Smooth muscle cell (in vitro differentiated cells): ENCODE data around the gene SOCS7. TPM values are rescaled to one million over a fixed set of nuclear protein-coding genes. Genes with fewer than 3 reads are reported as not detected.
A peak's percentile ranks its signal among the peaks of the same experiment; 100 is the strongest.

ENCODE experiments used
- DNase-seq: peaks from one replicate; lab custom pipeline; 2025; ENCODE audit not compliant: unreplicated experiment; lab: John Stamatoyannopoulos, UW
- H2AFZ ChIP-seq: fragments of 200-600 bp; sonication (generic); 2 replicates; pipeline ENCODE4 v1.6.0; 2016; ENCODE audit warnings: antibody characterized with exemption, low read depth, mild to moderate bottlenecking
- H3F3A ChIP-seq: fragments of 200-600 bp; sonication (generic); 2 replicates; pipeline ENCODE4 v1.6.0; 2017; ENCODE audit warnings: antibody characterized with exemption, low read depth
- H3K27ac ChIP-seq: fragments of 200-600 bp; sonication (generic); 2 replicates; pipeline ENCODE4 v1.5.1; 2016; ENCODE audit warnings: low read depth, mild to moderate bottlenecking
- H3K27me3 ChIP-seq: fragments of 200-600 bp; sonication (generic); 2 replicates; pipeline ENCODE4 v1.6.1; 2016; ENCODE audit warnings: low read depth, mild to moderate bottlenecking
- H3K36me3 ChIP-seq: fragments of 200-600 bp; sonication (generic); 2 replicates; pipeline ENCODE4 v1.5.1; 2016; ENCODE audit warnings: low read depth
- H3K4me1 ChIP-seq: fragments of 200-600 bp; sonication (generic); 2 replicates; pipeline ENCODE4 v1.5.1; 2016; ENCODE audit warnings: low read depth
- H3K4me2 ChIP-seq: fragments of 200-600 bp; sonication (generic); 2 replicates; pipeline ENCODE4 v1.6.0; 2016; ENCODE audit warnings: mild to moderate bottlenecking
- H3K4me3 ChIP-seq: fragments of 200-600 bp; sonication (generic); 2 replicates; pipeline ENCODE4 v1.5.1; 2016; ENCODE audit warnings: mild to moderate bottlenecking
- H3K79me2 ChIP-seq: fragments of 200-600 bp; sonication (generic); 2 replicates; pipeline ENCODE4 v1.6.0; 2016; ENCODE audit warnings: low read depth, mild to moderate bottlenecking
- H3K9ac ChIP-seq: fragments of 200-600 bp; sonication (generic); 2 replicates; pipeline ENCODE4 v1.6.0; 2016; ENCODE audit warnings: low read depth
- H3K9me3 ChIP-seq: fragments of 200-600 bp; sonication (generic); replicated peaks from 2 replicates; pipeline ENCODE4 v1.5.1; 2016; ENCODE audit warnings: low read depth
- H4K20me1 ChIP-seq: fragments of 200-600 bp; sonication (generic); 2 replicates; pipeline ENCODE4 v1.6.0; 2016; ENCODE audit warnings: low read depth
- CTCF ChIP-seq: fragments of 200-600 bp; sonication (generic); IDR thresholded peaks from 2 replicates; pipeline ENCODE4 v1.5.1; 2017; ENCODE audit warnings: borderline replicate concordance, mild to moderate bottlenecking, antibody characterized with exemption; ENCODE audit not compliant: insufficient read depth, poor library complexity, severe bottlenecking
- WGBS: methylation state at CpG from one replicate; pipeline ENCODE4 v1.1.7; 2016; ENCODE audit warnings: low lambda C conversion rate; 5-methylcytosine and 5-hydroxymethylcytosine counted together
- polyA plus RNA-seq: library from polyadenylated mRNA; unstranded; fragments of >200 nt; fragmentation: Nextera tagmentation; extraction: Ambion mirVana; gene quantifications from 2 replicates; pipeline ENCODE4 v1.2.1, GENCODE V29; 2016
- total RNA-seq: library from RNA; depleted of rRNA; stranded (reverse); fragments of >200 nt; gene quantifications from 2 replicates; pipeline ENCODE4 v1.2.3, GENCODE V29; 2014

SOCS7 gene
- total and polyA plus RNA-seq, 2 experiments from 2014 or later, result 0.89 to 6.2 TPM

DNA sequence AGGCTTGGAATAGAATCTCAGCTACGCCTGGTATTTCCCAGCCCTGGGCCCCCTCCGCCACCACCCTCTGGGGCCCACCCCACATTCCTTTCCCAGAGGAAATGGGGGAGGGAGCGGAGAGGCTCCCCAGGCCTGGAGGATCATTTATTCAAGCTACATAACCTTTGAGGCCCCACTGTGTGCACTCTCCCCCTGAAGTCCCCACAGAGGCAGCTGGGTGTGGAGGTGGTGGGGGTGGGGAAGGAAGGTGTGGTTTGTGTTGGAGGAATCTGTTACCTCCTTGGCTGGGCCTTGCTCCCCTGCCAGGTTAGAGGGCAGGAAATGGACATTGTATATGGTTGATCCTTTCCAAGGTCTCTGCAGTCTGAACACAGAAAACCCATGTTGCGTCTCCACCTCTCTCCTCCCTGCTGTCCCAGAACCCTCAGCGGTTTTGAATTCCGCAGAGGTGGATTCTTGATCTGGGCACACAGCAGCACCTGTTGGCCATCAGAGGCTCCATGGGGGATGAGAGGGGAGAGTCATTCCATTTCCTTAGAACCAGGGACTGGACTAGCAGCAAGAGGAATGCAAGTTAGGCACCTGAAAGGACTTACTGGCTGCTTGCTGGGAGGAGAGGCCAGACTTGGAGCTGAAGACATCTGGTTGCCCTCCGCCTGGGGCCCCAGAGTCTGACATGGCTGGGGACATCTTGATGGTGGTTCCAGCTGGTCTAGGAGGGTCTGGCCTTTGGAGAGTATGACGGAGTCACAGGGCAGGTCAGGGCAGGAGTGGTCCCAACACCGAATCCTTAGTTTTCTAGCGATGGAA lies 99.6 kb downstream of the SOCS7 start:
- Histone ChIP-seq H3K4me1 (peaks cover 63% of the 10 kb centered on the region), H4K20me1 (peaks cover 89% of the 10 kb centered on the region), H3K4me2 (peak overlapping the region; percentile 86), H3K9ac (peak overlapping the region; percentile 30), H3K27me3 (no peaks in the 10 kb centered on the region), H2AFZ (no peak overlapping the region), H3K9me3 (no peaks in the 10 kb centered on the region), H3F3A (peaks cover 42% of the 10 kb centered on the region), H3K27ac (peak overlapping the region; percentile 91), H3K36me3 (no peaks in the 10 kb centered on the region), H3K79me2 (peaks cover 18% of the 10 kb centered on the region), H3K4me3 (peak overlapping the region; percentile 30)
- no peak for DNase-seq
- WGBS, result 9% methylated on average over 8 of the region's 10 CpGs
- no peak for TF ChIP-seq CTCF

GRCh38 chr17:38451840-38452529 lies 100.3 kb downstream of the SOCS7 start:
- 29% methylated on average over 4 of the region's 18 CpGs for WGBS
- peak overlapping the region; percentile 86 for H3K4me2 ChIP-seq
- H4K20me1 ChIP-seq, result peaks cover 89% of the 10 kb centered on the region
- H3K27ac ChIP-seq, result peak overlapping the region; percentile 91
- no peaks in the 10 kb centered on the region for H3K27me3 ChIP-seq
- no peaks in the 10 kb centered on the region for H3K9me3 ChIP-seq
- no peaks in the 10 kb centered on the region for H3K36me3 ChIP-seq
- no peak overlapping the region for H2AFZ ChIP-seq
- peak overlapping the region; percentile 30 for H3K9ac ChIP-seq
- peak; percentile 49 for DNase-seq
- H3K79me2 ChIP-seq, result peaks cover 24% of the 10 kb centered on the region
- peaks cover 42% of the 10 kb centered on the region for H3F3A ChIP-seq
- peak overlapping the region; percentile 30 for H3K4me3 ChIP-seq
- H3K4me1 ChIP-seq, result peaks cover 64% of the 10 kb centered on the region
- TF ChIP-seq CTCF, result no peak

DNA sequence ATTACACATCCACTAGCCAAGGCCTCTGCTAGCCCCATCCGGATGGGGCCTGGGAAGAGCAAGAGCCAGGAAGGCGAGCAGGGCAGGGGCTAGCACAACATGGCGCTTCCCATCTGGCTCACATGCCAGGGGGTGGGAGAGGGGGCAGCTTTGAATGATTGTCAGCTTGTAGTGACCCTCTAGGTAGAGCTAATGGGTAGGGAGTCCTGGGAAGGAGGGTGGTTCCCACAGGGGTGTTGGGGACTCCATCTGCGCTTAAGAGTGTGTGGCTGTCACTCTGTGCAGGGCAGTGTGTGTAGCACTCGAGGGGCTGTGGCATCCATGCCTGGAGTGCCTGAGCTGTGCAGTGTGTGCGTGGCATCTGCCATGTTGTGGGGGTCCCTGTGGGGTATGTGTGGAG lies 101.1 kb downstream of the SOCS7 start:
- H3K79me2 ChIP-seq, result peaks cover 31% of the 10 kb centered on the region
- 82% methylated on average over 6 of the region's 6 CpGs for WGBS
- no peaks in the 10 kb centered on the region for H3K9me3 ChIP-seq

More for the DNA sequence above, 101.1 kb downstream of the SOCS7 start:
- Histone ChIP-seq H3K4me3 (no peak overlapping the region), H3K36me3 (no peaks in the 10 kb centered on the region), H3K4me1 (peaks cover 61% of the 10 kb centered on the region), H3K27ac (peak overlapping the region; percentile 91), H2AFZ (no peak overlapping the region), H4K20me1 (peaks cover 91% of the 10 kb centered on the region), H3K9ac (peak overlapping the region; percentile 7), H3F3A (peaks cover 42% of the 10 kb centered on the region), H3K4me2 (peak overlapping the region; percentile 86), H3K27me3 (no peaks in the 10 kb centered on the region)
- no peak for DNase-seq
- no peak for TF ChIP-seq CTCF
